Cortex of kidney (tissue), 1 donor: Measurements from ENCODE around the gene CMIP.

Experiments used
- DNase-seq: peaks from one replicate; lab custom pipeline; 2025; lab: John Stamatoyannopoulos, UW

The CMIP gene

DNA sequence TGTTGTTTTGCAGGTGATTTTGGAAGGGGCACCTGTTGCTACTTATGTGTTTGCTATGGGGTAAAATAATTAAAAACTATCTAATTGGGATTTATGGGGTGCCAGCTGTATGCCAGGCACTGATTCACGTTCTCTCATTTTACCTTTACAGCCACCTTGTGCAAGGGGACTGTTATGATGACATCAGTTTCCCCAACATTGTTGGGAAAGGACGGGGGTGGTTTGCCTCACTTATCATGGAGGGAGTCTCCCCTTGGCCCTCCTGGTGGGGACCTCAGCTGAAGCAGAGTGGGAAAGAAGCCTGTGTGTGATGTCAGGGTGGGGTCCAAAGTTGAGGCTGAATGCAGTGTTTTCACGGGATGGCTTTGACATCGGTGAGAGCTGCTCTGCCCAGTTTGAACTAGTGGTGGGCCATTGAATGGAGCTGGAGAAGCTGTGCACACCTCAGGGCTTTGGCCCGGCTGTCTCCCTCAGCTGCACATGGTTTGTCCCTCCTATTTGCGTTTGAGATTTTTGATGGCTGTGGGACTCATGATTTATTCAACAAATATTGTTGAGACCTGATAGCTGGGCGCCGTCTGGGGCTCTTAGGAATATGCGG is 36.1 kb downstream of the CMIP start:
- no peak for DNase-seq

DNA sequence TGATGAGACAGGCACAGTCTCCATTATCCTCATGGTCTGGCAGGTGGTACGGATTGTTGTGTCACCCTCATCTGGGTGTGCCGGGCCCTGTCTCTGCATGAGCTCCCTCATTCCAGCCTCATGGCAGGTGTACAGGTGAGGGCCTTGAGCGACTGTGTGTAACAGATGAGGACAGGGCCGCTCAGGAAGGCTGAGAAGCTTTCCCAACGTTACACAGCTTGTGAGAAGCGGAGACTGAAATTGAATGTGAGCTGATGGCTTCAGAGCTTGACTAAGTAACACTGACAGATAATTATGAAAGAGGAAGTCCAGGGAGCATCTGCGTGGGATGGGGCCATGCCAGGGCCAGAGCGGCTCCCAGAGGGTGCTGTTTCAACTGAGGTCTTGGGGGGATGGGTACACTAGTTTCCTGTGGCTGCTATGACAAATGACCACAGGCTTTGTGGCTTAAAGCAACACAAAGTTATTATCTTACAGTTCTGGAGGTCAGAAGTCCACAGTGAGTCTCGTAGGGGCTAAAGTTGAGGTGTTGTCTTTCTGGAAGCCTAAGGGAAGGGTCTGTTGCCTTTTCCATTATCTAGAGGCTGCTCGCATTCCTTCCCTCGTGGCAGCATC is 36.7 kb downstream of the CMIP start:
- DNase-seq: no peak

DNA sequence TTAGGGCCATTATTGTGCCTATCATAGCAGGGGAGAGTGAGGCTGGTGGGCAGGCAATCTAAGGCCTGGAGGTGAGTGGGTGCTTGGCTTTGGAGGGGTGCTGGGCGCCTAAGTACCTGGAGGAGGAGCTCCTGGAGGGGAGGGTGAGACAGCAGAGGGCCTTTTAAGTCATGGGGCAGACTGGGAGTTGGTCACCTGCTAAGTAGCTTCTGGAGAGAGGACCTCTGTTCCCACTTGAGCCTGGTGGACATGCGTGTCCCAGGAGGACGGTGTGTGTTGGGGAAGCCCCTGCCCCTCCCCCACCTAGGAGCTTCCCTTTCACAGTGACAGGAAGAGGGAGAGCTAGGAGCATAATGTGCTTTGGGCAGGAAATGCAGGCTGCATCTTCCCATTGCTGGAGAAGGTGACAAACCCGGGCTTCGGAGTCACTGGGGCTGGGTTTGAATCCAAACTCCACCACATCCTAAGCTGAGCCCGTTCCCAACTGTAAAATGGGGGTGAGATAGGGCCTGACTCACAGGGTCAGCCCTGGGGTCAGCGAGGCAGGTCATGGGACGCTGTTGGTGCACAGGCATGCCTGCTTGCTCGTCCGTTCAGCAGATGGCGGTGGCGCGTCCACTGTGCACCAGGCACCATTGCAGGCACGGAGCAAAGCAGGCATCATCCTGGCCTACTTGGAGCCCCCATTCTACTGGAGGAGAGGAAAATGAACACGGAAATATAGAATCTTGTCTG is 37.9 kb downstream of the CMIP start:
- no peak for DNase-seq

DNA sequence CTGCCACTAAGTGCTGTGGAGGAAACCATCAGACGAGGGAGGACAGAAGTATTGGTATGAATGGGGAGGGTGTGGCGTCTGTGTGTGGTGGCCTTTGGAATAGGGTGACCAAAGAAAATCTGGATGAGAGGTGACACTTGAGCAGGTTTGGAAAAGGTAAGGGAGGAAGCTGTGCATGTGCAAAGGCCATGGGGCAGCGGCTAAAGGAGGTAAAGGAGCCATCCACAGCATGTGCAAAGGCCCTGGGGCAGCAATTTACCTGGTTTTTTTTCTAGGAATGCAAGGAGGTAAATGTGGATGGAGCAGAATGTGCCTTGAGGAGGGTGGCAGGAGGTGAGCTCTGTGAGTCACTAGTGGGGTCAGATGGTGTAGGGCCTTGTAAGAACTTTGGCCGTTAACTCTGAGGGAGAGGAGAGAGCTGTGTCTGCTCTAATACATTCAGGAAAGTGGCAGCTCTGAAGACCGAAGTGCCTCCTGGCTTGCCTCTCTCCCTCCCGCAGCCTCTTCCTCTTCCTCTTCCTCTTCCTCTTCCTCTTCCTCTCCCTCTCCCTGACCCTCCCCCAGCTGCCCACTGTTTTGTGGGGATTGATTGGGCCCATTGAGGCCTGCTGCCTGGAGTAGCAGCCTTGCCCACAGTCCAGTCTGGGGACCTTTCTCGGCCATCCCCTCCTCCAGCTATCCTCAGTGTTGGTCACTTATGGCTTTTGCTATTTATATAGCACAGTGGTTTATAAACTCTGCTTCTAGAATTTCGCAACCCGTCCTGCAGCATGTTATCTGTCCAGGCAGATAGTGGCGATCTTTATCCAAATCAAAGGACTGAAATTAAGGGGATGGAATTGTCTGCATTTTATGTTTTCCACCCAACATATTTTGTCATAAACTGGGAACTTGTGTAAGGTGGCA is 38.7 kb downstream of the CMIP start:
- DNase-seq: no peak

DNA sequence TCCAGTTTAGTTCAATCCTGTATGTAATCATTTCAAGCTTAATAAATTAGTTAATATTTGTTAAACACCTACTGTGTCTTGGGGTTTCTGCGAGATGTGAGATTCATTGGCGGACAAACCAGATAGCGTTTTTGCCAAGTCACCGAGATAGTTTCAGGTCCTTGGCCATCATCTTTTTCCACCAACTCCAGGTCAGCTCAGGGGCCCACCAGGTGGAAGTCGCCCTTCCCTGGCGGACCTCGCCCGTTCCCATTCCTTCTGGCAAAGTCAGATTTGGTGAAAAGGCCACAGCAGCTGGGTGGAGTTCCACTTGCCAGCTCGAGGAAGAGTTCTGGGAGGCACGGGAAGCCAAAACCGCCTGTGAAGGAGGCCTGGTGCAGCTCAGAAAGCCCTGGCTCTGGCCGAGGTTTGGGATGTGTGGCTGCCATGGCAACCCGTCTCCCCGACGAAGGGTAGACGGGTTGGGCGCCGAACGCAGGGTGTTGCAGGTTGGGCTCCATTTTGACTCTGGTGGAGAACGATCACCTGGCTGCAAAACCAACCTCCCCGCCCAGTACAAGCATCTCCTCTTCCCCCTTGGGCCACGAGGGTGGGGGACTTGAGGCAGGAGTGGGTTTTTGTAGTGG is 39.5 kb downstream of the CMIP start:
- DNase-seq: no peak

DNA sequence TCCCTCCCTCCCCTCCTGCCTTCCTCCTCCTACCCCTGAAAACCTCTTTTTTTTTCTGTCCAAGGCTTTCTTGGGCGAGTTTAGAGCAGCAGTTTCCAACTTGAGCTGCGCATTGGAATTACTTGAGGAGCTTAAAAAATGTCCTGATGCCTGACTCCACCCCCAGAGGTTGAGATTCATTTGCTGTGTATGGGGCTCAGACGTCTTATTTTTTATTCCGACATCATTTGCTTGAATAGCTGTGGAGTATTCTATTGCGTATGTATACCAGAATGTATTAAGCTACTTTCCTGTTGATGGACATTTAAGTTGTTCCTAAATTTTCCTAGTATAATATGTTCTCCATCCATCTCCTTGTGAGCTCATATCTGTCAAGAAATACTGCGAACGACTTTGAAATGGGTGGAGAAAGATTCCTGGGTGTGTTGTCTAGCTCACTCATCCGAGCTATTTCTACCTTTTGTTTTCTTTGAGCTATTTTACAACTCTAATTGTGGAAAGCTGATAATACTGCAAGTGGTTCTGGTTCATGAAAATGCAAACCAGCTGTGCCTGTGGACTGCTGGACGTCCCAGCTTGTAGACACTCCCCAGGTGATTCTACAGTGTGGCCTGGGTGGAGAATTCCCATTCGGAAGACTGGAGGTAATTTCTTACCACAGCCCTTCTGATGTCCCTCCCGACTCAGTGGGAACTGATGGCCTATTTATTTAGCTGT is 40.5 kb downstream of the CMIP start:
- DNase-seq: no peak

DNA sequence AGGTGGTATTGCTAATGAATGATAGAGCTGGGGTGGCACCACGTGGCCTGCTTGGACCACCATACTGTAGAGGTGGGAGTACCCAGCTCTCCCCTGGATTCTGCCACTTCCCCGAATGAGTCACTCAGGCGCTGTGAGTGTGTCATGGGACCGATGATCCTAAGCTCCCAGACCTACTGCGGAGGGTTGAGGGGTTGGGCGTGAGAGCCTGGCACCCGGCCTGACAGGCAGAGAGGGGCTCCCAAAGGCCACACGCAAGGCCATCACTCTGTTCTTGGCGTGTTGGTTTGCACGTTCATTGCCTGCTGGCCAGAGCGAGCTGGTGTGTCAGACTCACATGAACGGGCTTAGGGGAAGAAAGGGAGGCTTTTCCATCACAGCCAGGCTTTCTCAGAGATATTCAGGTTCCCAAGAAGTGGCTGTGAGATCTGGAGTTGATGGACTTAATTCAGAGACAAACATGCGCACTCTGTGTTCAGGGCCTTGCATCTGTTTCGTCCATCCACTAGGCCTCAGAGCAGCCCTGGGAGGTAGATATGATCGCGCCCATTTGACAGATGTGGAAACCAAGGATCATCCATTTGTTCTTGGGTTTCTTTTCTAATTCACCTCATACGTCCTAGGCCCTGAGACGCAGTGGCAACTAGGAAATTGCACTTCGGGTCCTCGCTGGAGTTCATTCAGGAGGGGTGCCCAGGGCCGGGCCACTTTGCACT is 41.4 kb downstream of the CMIP start:
- DNase-seq: no peak

DNA sequence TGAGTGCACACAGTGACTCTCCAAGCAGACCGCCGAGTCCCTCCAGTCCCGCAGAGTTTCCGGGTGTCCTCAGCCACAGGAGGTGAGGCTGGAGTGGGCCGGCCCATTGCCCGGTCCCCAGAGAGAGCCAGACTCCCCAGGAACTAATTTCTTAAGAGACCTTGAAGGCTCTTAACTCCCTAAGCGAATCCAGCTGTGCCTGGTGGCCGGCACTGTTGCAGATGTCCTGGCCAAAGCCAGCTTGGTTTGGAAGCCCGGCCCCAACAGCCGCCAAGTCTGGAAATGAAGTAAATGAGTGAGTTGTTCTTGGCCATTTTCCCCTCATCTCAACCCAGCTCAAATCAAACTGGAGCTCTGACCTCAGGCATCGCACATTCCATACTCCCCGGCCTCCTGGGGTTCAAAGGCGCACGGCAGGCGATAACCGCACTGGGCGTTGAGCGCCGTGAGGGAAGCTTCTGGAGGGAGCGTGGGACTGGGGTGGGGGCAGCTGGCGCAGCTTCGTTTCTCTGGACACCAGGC is 42.0 kb downstream of the CMIP start:
- DNase-seq: no peak

DNA sequence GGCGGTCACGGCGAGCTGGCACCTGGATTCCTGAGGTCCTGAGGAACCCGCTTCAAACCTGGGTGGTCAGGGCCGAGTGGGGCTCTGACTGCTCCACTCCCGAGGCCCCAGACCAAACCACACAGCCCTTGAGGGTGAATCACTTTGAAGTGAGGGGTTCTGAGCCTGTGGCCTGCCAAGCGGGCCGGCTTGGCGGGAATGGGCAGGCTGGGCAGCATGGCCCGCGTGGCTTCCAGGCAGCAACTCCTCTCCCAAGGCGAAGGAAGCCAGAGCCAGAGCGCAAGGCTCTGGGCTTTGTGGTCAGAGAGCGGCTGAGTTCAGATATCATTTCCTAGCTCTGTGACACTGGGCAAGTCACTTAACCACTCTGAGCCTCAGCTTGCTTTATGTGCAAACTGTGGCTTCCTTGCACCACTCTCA is 42.7 kb downstream of the CMIP start:
- no peak for DNase-seq

DNA sequence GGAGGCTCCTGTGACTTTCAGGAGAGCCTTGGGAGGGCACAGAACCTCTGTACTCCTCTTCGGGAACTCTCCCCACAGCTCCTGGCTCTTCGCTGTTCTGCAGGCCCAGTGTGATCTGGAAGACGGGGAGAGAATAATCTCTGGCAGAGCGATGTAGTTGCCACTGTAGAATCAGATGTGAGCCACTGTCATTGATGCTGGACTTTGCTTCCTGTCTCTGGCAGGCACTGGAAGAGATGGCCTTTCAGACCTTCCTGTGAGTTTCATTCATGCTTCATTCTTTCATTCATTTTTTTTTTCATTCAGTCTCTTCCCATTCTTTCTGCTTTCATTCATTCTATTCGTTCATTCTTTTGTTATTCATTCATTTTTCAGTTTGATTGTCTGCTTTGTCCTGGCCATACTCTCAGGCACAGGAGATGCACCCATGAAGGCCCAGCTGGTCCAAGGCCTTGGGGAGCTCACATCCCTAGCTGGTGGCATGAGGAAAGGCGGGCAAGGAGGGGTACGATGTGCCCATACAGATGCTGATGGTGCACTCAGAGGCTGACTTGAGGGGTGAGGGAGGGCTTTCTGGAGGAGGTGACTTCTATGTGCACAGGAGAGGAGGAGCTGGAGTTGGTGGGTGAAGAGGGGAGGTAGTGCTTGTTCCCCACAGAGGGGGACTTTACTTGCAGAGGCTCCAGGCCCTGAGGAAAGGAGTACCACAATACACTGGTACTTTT is 44.2 kb downstream of the CMIP start:
- no peak for DNase-seq

DNA sequence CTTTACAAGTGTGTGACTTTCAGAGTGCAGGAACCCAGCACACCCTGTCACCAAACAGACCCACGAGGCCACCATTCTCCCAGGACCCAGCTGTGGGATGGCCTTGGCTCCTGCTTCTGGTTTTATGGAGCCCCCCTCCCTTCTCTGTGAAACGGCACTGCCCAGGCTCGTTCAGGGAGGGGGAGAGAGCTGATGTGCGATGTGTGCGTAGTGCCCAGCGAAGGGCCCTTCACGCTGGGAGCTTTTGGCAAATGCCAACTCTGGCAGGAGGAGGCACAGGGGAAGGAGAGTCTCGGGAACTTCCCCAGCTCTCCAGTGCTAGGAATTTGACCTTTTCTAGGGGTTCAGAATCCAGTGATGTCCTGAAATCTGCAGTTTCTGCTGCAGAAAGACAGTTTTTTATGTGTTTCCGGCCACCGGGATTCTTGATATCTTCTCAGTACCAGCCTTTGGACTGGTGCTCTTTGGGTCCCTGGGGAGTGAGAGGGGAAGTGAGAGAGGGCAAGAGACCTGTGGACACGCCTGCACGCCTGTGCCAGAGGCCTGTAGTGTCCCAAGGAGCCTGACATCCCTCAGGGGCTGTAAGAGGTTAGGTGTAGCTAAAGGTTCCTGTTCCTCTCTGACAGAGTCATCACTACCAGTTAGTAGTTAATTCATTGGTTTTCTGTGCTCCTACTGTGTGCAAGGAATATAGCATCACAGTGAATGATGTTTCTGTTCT is 45.1 kb downstream of the CMIP start:
- no peak for DNase-seq

DNA sequence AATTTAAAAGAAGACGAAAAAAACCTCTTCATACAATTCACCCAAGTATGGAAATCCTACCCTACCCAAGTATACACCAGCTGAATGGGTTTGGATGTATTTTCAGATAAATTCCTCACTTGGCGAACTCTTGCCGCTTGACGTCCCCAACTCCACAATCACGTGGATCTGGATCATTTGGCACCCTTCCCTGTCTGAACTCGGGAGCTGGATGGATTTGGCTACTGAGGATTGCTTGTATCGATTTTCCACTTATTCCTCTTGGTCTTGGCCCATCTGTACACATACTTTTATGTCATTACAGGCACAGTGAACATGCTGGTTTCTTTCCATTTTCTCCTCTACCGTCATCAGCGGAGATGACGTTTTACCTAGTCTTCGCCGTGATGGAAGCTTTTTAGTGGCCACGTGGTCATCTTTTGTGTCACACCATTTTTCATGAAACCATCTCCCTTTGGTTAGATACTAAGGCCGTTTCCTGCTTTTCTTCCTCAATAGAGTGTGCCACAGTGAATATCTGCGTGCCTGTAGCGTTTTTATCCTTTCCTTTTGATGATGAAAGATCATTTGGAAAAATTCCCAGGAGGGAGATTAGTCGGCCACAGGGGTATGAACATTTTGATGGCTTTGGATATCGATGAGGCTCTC is 47.1 kb downstream of the CMIP start:
- no peak for DNase-seq

DNA sequence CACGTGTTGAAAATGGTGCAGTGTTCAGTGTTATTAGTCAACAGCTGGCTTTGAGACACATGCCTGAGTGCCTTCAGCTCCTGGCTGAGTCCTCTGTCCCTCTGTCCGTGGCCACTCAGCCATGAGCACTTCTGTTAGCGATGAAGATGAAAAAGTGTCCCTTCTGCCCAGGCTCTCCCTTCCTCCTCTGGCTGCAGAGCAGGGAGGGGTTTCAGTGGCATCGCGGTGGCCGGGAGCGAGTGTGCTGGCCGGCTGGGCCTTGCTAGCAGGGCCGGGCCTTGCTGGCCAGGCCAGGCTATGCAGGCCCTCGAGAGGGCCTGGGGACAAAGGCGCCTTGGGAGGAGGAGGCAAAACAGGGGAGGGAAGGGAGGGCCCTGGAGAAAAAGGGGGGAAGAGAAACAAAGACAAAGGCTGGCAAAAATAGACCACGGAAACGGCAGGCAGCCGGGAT is 47.7 kb downstream of the CMIP start:
- DNase-seq: no peak

DNA sequence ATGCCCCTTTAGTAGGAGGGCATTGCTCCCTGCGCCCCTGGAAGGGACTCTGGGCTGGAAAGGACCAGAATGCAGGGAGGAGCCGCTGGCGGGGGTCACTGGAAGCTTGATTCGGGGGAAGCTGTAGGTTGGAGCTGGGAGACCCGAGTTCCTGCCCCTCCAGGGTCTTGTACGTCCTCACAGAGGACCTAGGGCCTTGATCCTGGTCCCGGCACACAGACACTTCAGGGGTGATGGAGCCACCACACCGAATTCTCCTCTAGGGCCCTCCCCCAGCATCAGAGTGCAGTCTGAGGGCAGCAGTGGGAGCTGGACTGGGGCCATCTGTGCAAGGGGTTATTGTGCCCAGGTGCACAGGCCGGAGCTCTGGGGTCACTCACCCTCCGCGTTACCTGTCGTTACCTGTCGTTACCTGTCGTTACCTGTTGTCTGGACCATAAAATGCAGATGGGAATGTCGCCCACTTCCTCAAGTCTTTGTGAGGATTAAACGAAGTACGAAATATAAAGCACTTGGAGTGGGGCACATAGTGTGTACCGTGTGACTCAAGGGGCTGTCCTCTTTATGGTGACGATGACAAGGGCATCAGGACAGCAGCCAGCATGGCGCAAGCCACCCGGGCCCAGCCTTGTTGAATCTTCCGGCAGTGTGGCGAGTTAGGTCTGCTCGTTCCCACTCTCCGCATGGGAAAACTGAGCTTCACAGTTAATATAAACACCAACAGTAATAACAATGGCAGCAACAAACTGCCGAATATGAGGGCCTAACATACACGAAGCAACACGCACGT is 48.6 kb downstream of the CMIP start:
- DNase-seq: no peak

DNA sequence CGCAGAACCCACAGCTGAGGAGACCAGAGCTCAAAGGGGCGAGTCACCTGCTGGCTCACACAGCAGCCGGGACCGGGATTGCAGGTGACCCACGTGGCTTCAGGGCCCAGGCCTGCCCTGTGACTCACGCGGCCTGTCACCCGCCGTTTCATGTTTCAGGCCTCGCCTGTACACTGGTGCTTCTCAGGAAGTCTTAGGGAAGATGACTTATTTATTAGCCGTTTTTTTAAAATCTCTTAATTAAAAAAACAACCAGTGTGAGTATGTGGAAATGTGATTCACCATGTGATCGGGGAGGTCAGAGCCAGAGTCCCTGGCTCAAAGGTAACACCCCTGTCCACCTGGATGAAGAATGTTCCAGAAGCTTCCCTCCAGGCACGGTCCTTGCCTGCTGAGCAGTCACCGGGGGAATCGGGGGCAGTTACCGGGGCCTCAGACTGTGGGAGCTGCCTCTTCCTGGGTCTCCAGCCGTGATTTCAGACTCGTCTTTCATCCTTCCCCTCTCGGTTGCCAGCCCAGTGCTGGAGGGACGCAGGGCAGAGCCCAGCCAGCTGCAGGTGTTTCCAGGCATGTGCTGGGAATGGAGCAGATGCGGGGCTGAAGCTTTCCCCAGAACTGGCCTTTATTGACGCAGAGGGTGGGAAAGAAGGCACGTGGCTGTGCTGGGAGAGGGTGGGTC is 49.3 kb downstream of the CMIP start:
- no peak for DNase-seq

DNA sequence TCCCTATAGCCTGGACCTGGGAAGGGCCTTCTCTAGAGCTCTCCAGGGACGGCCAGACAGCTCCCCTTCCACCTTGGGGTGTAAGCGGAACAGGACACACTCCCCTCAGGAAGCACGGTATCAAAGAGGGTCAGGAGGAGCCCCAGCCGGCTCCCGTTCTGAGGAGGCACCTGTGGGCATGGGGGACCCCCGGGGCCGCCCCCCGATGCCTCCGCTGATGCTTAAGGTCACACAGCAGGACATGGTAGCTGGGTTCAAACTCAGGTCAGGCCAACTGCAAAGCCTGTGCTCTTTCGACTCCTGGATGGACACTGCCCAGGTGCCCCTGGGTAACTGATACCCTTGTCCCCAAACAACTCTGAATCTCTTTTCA is 49.8 kb downstream of the CMIP start:
- no peak for DNase-seq

DNA sequence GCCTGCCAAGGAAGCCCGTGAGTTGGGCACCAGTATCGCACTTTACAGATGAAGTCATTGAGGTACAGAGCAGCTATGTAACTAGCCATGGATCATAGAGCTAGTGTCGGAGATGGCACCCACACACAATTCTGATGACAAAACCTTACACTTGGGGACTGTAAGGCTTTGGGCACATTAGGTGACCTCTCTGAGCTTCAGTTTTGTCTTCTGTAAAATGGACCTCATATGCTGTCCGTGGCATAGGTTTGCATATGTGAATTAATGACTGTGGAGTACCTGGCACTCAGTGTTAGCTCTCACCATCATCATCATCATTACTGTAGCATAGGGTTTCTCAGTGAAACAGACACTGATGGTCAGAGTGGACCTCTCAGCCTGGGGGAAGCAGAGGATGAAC is 50.3 kb downstream of the CMIP start:
- DNase-seq: no peak
